PC-3 (cell line): Measurements from ENCODE around the gene CAMTA2. TPM values are rescaled to one million over a fixed set of nuclear protein-coding genes. Genes with fewer than 3 reads are reported as not detected.

ENCODE experiments used
- ATAC-seq: fragments of 200-7000 bp; cut with Tn5 transposase; 2 replicates; pipeline ENCODE4 v1.9.1; 2020; ENCODE audit warnings: mild to moderate bottlenecking, moderate library complexity
- BruUV-seq: library from RNA; stranded (reverse); fragments of 400-500 nt; replicated peaks from 2 replicates; lab custom pipeline; 2021; lab: Mats Ljungman, UMichigan
- CTCF ChIA-PET: fragments of 300-600 bp; sonication (Branson Sonifier 250); formaldehyde crosslinking; loops from one replicate; lab custom pipeline; 2022; ENCODE audit warnings: antibody characterized with exemption; lab: Charles Lee
- POLR2A ChIA-PET: fragments of 300-600 bp; sonication (Branson Sonifier 250); formaldehyde crosslinking; loops from one replicate; lab custom pipeline; 2022; ENCODE audit warnings: antibody characterized with exemption; ENCODE audit not compliant: unreplicated experiment; lab: Charles Lee
- DNase-seq: peaks from one replicate; pipeline ENCODE4 v3.0.0-alpha.2; 2015
- H2AFZ ChIP-seq: fragments of 300-600 bp; sonication (generic); 2 replicates; pipeline ENCODE4 v1.6.0; 2016; ENCODE audit warnings: antibody characterized with exemption, low read length
- H3F3A ChIP-seq: fragments of 300-600 bp; sonication (generic); one replicate; pipeline ENCODE4 v1.6.0; 2017; ENCODE audit warnings: antibody characterized with exemption, low read length, control low read depth, mild to moderate bottlenecking; ENCODE audit not compliant: unreplicated experiment
- H3K27ac ChIP-seq: fragments of 300-600 bp; sonication (generic); 2 replicates; pipeline ENCODE4 v1.5.1; 2016; ENCODE audit warnings: mild to moderate bottlenecking, low read length
- H3K27me3 ChIP-seq: fragments of 300-600 bp; sonication (generic); 2 replicates; pipeline ENCODE4 v1.6.1; 2016; ENCODE audit warnings: low read length, mixed read lengths
- H3K36me3 ChIP-seq: fragments of 300-600 bp; sonication (generic); 2 replicates; pipeline ENCODE4 v1.6.1; 2016; ENCODE audit warnings: low read depth, mixed run types, low read length, mixed read lengths
- H3K4me1 ChIP-seq: fragments of 300-600 bp; sonication (generic); 2 replicates; pipeline ENCODE4 v1.5.1; 2016; ENCODE audit warnings: low read length; ENCODE audit not compliant: insufficient read depth
- H3K4me2 ChIP-seq: fragments of 300-600 bp; sonication (generic); 2 replicates; pipeline ENCODE4 v1.6.0; 2016; ENCODE audit warnings: low read length
- H3K4me3 ChIP-seq: fragments of 300-600 bp; sonication (generic); 2 replicates; pipeline ENCODE4 v1.5.1; 2016; ENCODE audit warnings: mild to moderate bottlenecking, low read length, mixed read lengths
- H3K79me2 ChIP-seq: fragments of 300-600 bp; sonication (generic); 2 replicates; pipeline ENCODE4 v1.6.1; 2017; ENCODE audit warnings: low read length, mixed read lengths
- H3K9ac ChIP-seq: fragments of 300-600 bp; sonication (generic); 2 replicates; pipeline ENCODE4 v1.6.0; 2016; ENCODE audit warnings: mild to moderate bottlenecking, low read length
- H3K9me2 ChIP-seq: fragments of 300-600 bp; sonication (generic); replicated peaks from 2 replicates; pipeline ENCODE4 v1.6.1; 2016; ENCODE audit warnings: mixed run types, low read length, mixed read lengths
- H3K9me3 ChIP-seq: fragments of 300-600 bp; sonication (generic); 2 replicates; pipeline ENCODE4 v1.6.1; 2016; ENCODE audit warnings: low read length, mixed read lengths
- H4K20me1 ChIP-seq: fragments of 300-600 bp; sonication (generic); 2 replicates; pipeline ENCODE4 v1.6.1; 2016; ENCODE audit warnings: low read length, mixed read lengths
- EZH2 ChIP-seq: fragments of 300-600 bp; sonication (generic); IDR thresholded peaks from one replicate; pipeline ENCODE4 v1.6.1; 2017; ENCODE audit warnings: antibody characterized with exemption, mild to moderate bottlenecking, low read length; ENCODE audit not compliant: unreplicated experiment
- EZH2phosphoT487 ChIP-seq: fragments of 300-600 bp; sonication (generic); IDR thresholded peaks from 2 replicates; pipeline ENCODE4 v1.6.1; 2018; ENCODE audit warnings: mild to moderate bottlenecking, antibody characterized with exemption, low read length, borderline replicate concordance
- intact Hi-C: fragments of 100-400 bp; cut with micrococcal nuclease; formaldehyde crosslinking; loops from 2 replicates; pipeline ENCODE4 v1.9.0; 2023
- total RNA-seq: library from RNA; depleted of rRNA; stranded (reverse); fragments of >200 nt; gene quantifications from 2 replicates; pipeline ENCODE4 v1.2.3, GENCODE V29; 2014
- TF ChIP-seq, protein P1 (sequence below): fragments of 300-600 bp; sonication (generic); conservative IDR thresholded peaks from 2 replicates; pipeline ENCODE4 v1.5.1; 2017; ENCODE audit warnings: antibody characterized with exemption, low read depth, mild to moderate bottlenecking, low read length

Gene CAMTA2
- total RNA-seq, 1 experiment from 2014 or later = 6.2 TPM

DNA sequence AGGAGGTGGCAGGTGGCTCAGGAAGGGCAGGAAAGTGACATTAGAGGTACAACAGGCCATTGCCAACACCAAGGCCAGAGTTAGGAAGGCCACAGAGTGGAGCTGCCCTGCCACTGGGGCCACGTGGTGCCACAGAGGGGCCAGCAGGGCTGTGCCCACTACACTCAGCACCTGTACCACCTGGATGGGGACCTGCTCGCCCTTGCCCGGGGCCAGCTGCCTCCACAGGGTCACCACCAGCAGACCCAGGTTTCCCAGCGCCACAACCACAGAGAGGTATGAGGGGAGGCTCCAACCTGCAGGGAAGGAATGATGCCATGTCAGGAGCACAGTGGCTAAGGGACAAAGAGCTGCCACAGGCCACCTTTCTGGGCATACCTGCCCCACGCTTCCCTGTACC lies 46.6 kb upstream of the CAMTA2 start:
- Histone ChIP-seq H3K27ac (no peak overlapping the region), H3K79me2 (no peaks in the 10 kb centered on the region), H4K20me1 (no peaks in the 10 kb centered on the region), H3K36me3 (no peaks in the 10 kb centered on the region), H3K4me2 (no peak overlapping the region), H3K9me2 (no peaks in the 10 kb centered on the region), H3K9me3 (no peaks in the 10 kb centered on the region), H3K9ac (no peak overlapping the region), H3K4me3 (no peak overlapping the region), H3K27me3 (no peaks in the 10 kb centered on the region), H3K4me1 (0 out of 2 replicates have a peak, but pooled peaks cover 3% of the 10 kb centered on the region), H3F3A (no peaks in the 10 kb centered on the region), H2AFZ (no peak overlapping the region)
- no peak for DNase-seq
- ATAC-seq = no peak
- CTCF ChIA-PET = no interaction called here
- TF ChIP-seq EZH2phosphoT487 (no peak), EZH2 (no peak)
- TF ChIP-seq, protein P1, sequence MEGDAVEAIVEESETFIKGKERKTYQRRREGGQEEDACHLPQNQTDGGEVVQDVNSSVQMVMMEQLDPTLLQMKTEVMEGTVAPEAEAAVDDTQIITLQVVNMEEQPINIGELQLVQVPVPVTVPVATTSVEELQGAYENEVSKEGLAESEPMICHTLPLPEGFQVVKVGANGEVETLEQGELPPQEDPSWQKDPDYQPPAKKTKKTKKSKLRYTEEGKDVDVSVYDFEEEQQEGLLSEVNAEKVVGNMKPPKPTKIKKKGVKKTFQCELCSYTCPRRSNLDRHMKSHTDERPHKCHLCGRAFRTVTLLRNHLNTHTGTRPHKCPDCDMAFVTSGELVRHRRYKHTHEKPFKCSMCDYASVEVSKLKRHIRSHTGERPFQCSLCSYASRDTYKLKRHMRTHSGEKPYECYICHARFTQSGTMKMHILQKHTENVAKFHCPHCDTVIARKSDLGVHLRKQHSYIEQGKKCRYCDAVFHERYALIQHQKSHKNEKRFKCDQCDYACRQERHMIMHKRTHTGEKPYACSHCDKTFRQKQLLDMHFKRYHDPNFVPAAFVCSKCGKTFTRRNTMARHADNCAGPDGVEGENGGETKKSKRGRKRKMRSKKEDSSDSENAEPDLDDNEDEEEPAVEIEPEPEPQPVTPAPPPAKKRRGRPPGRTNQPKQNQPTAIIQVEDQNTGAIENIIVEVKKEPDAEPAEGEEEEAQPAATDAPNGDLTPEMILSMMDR = no peak
- intact Hi-C loops = no loop called here
- no TSS peak for BruUV-seq
- POLR2A ChIA-PET = no interaction called here

DNA sequence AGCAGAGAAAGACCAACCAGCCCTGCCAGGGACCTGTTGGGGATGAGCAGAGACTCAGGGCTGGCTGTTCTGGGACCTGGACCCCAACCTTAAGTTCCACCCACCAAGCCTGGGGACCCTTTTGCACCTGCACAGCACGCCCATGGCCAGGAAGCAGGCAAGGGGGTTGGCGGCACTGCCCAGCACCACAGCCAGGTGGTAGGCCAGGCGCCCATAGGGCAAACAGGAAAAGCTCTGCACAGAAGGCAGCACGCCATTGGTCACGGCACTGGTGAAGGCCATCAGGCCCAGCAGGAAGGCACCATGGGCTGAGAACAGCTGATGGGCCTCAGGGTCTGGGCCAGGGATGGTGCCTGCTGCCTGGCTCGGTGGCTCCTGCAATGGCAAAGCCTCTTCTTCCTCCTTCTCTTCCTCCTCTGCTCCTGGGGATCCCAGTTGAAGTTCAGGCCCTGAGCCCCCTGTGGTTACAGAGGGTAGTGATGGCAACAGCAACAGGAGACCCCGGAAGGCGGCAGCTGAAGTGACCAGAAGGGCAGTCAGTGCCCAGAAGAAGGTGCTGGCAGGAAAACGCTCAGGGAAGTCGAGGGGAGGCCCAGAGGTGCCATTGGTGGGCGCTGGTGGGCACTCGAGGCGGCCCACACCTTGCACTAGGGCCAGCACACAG lies 46.0 kb upstream of the CAMTA2 start:
- no peak for ATAC-seq
- TF ChIP-seq EZH2phosphoT487 = no peak
- TF ChIP-seq EZH2 = no peak
- TF ChIP-seq, protein P1 = no peak
- Histone ChIP-seq H3K27me3 (no peaks in the 10 kb centered on the region), H4K20me1 (no peaks in the 10 kb centered on the region), H3K4me3 (no peak overlapping the region), H3K9me2 (no peaks in the 10 kb centered on the region), H3K9ac (no peak overlapping the region), H3K4me1 (0 out of 2 replicates have a peak, but pooled peaks cover 3% of the 10 kb centered on the region), H3F3A (no peaks in the 10 kb centered on the region), H2AFZ (no peak overlapping the region), H3K4me2 (no peak overlapping the region), H3K79me2 (no peaks in the 10 kb centered on the region), H3K27ac (no peak overlapping the region), H3K36me3 (no peaks in the 10 kb centered on the region), H3K9me3 (no peaks in the 10 kb centered on the region)
- DNase-seq = no peak
- no TSS peak for BruUV-seq
- CTCF ChIA-PET = no interaction called here
- POLR2A ChIA-PET = no interaction called here
- intact Hi-C loops = no loop called here

DNA sequence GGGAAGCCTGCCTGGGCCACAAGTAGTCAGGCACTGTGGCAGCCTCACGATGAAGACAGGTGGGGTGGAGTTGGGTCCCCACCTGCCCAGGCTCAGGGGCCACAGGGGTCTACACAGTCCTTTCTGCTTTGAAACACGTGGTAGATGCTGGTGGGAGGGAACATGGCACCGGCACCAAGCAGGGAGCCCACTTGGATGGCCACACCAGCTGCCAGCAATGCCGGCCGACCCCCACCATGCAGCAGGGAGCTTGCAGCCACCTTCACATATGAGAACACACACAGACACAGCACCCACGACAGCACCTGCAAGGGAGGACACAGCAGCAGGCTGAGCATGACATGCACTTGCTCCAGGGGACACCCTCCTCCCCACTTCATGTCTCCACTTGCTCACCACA lies 45.4 kb upstream of the CAMTA2 start:
- no peak for ATAC-seq
- no peaks in the 10 kb centered on the region for H3K9me3 ChIP-seq
- intact Hi-C loops = no loop called here
- no peaks in the 10 kb centered on the region for H3K79me2 ChIP-seq
- H3K4me3 ChIP-seq = no peak overlapping the region
- DNase-seq = no peak
- POLR2A ChIA-PET = no interaction called here
- H4K20me1 ChIP-seq = no peaks in the 10 kb centered on the region
- no peak overlapping the region for H2AFZ ChIP-seq
- H3F3A ChIP-seq = no peaks in the 10 kb centered on the region
- H3K36me3 ChIP-seq = no peaks in the 10 kb centered on the region
- no peak overlapping the region for H3K9ac ChIP-seq
- no peaks in the 10 kb centered on the region for H3K9me2 ChIP-seq
- BruUV-seq = no TSS peak
- H3K27me3 ChIP-seq = no peaks in the 10 kb centered on the region
- no peak for TF ChIP-seq EZH2phosphoT487
- no peak for TF ChIP-seq EZH2
- TF ChIP-seq, protein P1 = no peak
- 0 out of 2 replicates have a peak, but pooled peaks cover 3% of the 10 kb centered on the region for H3K4me1 ChIP-seq
- H3K4me2 ChIP-seq = no peak overlapping the region
- CTCF ChIA-PET = no interaction called here
- no peak overlapping the region for H3K27ac ChIP-seq
